AG04449 (cell line): ENCODE results near the gene APBA1.

Source experiments
- CTCF ChIA-PET: fragments of 350-600 bp; formaldehyde crosslinking; extraction: SDS; loops from one replicate; lab custom pipeline; 2021; ENCODE audit warnings: antibody characterized with exemption; lab: Yijun Ruan, JAX
- POLR2A ChIA-PET: fragments of 400-600, 350-600 bp; formaldehyde crosslinking; extraction: SDS; loops from one replicate; lab custom pipeline; 2020; ENCODE audit warnings: antibody characterized with exemption, inconsistent platforms; lab: Yijun Ruan, JAX
- DNase-seq: peaks from one replicate; pipeline ENCODE4 v3.0.0-alpha.2; 2010; ENCODE audit warnings: low read depth, low spot score
- H3K4me3 ChIP-seq: 2 replicates; pipeline ENCODE4 v1.5.1; 2011; ENCODE audit warnings: low read depth, mild to moderate bottlenecking, control low read depth, low read length
- TF ChIP-seq, protein P1 (sequence below): IDR thresholded peaks from one replicate; pipeline ENCODE4 v1.5.1; 2011; ENCODE audit warnings: mild to moderate bottlenecking, moderate library complexity, low read length, control low read depth, inconsistent platforms; ENCODE audit not compliant: insufficient read depth; ENCODE audit errors: missing control alignments

Gene APBA1

DNA sequence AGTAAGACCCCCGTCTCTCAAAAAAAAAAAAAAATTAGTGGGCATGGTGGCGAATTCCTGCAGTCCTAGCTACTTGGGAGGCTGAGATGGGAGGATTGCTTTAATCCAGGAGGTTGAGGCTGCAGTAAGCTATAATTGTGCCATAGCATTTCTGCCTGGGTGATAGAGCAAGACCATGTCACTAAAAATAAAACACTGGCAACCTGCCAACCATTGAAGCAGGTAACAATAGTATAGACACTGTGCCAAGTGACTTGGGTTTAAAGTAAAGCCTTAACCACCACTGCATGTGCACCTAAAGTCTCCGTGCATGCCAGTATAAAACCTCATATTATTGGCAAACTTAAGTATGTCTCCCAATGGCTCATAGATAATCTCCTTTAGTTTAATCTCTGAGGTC is 3.4 kb upstream of the APBA1 start:
- POLR2A ChIA-PET: no interaction called here
- CTCF ChIA-PET: no interaction called here
- no peak overlapping the region for H3K4me3 ChIP-seq
- no peak for DNase-seq
- TF ChIP-seq, protein P1, sequence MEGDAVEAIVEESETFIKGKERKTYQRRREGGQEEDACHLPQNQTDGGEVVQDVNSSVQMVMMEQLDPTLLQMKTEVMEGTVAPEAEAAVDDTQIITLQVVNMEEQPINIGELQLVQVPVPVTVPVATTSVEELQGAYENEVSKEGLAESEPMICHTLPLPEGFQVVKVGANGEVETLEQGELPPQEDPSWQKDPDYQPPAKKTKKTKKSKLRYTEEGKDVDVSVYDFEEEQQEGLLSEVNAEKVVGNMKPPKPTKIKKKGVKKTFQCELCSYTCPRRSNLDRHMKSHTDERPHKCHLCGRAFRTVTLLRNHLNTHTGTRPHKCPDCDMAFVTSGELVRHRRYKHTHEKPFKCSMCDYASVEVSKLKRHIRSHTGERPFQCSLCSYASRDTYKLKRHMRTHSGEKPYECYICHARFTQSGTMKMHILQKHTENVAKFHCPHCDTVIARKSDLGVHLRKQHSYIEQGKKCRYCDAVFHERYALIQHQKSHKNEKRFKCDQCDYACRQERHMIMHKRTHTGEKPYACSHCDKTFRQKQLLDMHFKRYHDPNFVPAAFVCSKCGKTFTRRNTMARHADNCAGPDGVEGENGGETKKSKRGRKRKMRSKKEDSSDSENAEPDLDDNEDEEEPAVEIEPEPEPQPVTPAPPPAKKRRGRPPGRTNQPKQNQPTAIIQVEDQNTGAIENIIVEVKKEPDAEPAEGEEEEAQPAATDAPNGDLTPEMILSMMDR: no peak

DNA sequence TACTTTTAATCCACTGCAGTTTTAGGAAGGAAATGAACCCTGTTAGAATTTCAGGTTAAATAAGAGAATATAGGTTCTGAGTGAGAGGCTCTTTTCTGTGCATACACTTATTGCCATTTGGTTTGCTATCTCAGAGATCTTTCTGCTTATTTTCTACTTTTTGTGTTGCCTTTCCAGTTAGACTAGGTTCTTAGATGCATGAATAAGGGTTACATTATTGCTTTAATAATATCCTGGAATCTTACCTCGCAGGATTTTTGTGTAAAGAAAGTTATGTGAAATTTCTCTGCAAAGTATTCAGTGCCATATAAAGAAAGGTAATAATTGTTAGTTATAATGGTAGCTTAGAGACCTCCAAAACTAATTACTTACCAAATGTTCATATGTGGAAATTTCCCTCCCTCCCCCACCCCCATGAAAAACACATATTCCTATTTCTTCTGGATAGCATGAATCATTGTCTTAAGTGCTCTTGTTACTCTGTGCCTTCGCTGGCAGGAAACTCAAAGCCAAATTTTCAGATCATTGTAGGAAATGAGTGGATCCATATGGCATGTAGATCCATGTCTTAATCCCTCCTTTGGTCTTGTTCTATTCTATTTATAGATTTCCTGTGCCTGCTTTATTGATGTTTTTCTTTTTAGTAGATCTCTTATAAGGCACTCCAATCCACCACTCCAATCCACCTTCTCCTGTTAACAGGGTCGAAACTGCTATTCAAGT is 2.7 kb upstream of the APBA1 start:
- TF ChIP-seq, protein P1: no peak
- no peak overlapping the region for H3K4me3 ChIP-seq
- CTCF ChIA-PET: interaction anchor here (1.9 to 4.1 kb wide), 3 partner anchors 111 to 437 kb away, joined by 7 to 42 read pairs (median 20); no protein-coding TSS in a partner anchor
- POLR2A ChIA-PET: no interaction called here
- peak; percentile 87 for DNase-seq

DNA sequence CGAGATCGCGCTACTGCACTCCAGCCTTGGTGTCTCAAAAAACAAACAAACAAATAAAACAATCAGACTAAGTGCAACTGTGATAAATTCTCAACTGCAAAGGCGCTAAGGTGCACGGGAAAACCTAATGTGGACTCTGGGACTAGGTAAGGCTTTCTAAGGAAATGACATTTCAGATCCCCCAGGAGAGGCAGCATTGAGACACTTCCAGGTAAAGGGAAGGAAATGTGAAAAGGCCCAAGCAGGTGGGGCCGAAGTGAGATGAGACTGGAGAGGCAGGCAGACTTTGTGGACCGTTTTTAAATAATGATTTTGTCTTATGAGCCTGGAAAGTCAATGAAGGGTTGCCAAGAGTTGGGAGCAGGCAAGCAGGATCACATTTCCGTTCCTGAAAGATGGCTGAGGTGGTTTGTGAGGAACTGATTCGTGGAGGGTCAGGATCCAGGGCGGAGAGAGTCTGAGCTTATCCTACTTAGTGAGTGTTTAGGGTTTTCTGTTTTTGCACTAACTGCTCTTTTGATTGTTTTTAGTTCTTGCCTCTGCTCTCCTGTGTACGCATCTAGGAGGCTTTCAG is 2.0 kb upstream of the APBA1 start:
- no peak overlapping the region for H3K4me3 ChIP-seq
- TF ChIP-seq, protein P1: no peak
- no peak for DNase-seq
- POLR2A ChIA-PET: no interaction called here
- CTCF ChIA-PET: interaction anchor here (0.8 to 4.5 kb wide), 18 partner anchors 14 to 438 kb away, joined by 3 to 42 read pairs (median 7); no protein-coding TSS in a partner anchor

DNA sequence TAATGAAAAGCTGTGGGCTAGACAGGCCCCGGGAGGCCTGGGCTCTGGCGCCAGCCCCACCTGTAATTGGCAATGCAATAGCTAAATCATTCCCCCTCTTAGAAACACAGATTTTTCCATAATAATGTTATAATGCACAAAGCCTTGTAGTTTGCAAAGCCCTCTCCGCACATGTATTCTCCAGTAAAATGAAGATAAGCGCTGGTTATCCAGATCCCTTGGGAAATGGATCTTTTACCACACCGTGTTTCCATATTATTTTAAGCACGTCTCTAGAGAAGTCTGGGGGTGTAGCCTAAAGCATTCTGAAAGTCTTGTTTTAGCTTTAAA is 1.1 kb upstream of the APBA1 start:
- H3K4me3 ChIP-seq: peak overlapping the region; percentile 82
- DNase-seq: no peak
- ChIA-PET CTCF (interaction anchor here (0.6 to 4.5 kb wide), 59 partner anchors 8 to 558 kb away, joined by 3 to 42 read pairs (median 4); no protein-coding TSS in a partner anchor), POLR2A (no interaction called here)
- TF ChIP-seq, protein P1: no peak

DNA sequence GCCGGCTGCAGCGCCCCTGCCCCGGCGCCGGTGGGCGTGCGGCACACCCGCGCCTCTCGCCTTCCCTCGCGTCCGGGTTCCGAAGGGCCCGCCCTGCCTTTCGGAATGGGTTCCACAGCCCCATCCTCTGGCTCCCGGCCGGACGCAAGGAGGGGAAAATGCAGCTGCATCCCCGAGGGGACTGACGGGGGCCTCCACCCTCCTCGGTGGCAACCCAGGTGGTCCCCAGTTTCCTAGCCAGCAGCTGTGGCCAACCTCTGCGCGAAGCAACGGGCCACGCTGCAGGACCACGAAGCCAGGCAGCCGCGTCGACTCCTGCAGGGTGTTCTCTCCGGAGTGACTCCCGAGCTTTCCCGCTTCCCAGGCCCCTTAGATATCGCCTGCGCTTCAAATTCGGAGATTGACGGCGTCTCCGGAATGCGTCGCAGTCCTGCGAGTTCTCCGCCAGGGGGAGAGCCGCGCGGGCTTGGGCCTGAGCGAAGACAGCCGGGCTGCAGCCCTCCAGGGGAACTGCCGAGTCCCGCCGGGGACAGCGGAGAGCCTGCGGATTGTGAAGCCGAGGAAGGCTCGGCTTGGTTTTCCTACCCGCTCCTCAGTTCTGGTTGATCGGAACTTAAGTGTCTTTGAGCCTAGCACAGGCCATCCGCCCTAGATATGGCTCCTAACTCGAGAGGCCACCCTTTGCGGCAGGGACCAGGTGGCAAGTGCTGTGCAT is 582 bp upstream of the APBA1 start:
- POLR2A ChIA-PET: no interaction called here
- peak; percentile 33 for DNase-seq
- peak overlapping the region; percentile 82 for H3K4me3 ChIP-seq
- CTCF ChIA-PET: interaction anchor here (0.6 to 4.5 kb wide), 69 partner anchors 8 to 558 kb away, joined by 3 to 42 read pairs (median 4); no protein-coding TSS in a partner anchor
- TF ChIP-seq, protein P1: peak; percentile 99
